HG03571 (cell line): Measurements from ENCODE around the gene MTMR3.
"Not testable (repeated sequence)": the region's sequence is repeated elsewhere in the genome, so short reads cannot be mapped to it uniquely, and the experiment has no call there.

ENCODE experiments used
- ATAC-seq: cut with Tn5 transposase; IDR thresholded peaks from one replicate; pipeline ENCODE4 v1.9.1; 2021; ENCODE audit not compliant: unreplicated experiment

MTMR3 gene

GRCh38 chr22:29883045-29883774, at the start of gene MTMR3:
MTMR3 (plus strand) TSS chr22:29883174; CDS start chr22:29971060, 87,886 bp downstream.
- peak; percentile 73 for ATAC-seq

- no peak for ATAC-seq
Observed at GRCh38 chr22:29833392-29833965, 49.5 kb upstream of the MTMR3 start.

GRCh38 chr22:29834046-29834445, 48.9 kb upstream of the MTMR3 start:
- no peak for ATAC-seq

GRCh38 chr22:29836791-29837370, 46.1 kb upstream of the MTMR3 start:
- ATAC-seq, result not testable (repeated sequence)

GRCh38 chr22:29837741-29838598, 45.0 kb upstream of the MTMR3 start, which contains the start of gene ASCC2:
ASCC2 (minus strand) TSS chr22:29838274; CDS start chr22:29832325, 5,949 bp downstream.
- peak; percentile 88 for ATAC-seq

GRCh38 chr22:29838599-29838956, 44.4 kb upstream of the MTMR3 start:
- ATAC-seq, result no peak

GRCh38 chr22:29839039-29839438, 43.9 kb upstream of the MTMR3 start:
- no peak for ATAC-seq

- no peak for ATAC-seq
Observed at GRCh38 chr22:29840498-29840897, 42.5 kb upstream of the MTMR3 start.

GRCh38 chr22:29842172-29842571, 40.8 kb upstream of the MTMR3 start:
- ATAC-seq, result no peak

- ATAC-seq, result no peak
Observed at GRCh38 chr22:29842740-29843139, 40.2 kb upstream of the MTMR3 start.

GRCh38 chr22:29846290-29846689, 36.7 kb upstream of the MTMR3 start:
- no peak for ATAC-seq

GRCh38 chr22:29848111-29848510, 34.9 kb upstream of the MTMR3 start:
- no peak for ATAC-seq

GRCh38 chr22:29854432-29854831, 28.5 kb upstream of the MTMR3 start:
- no peak for ATAC-seq

- ATAC-seq, result no peak
Observed at GRCh38 chr22:29855611-29856181, 27.3 kb upstream of the MTMR3 start.

- ATAC-seq, result no peak
Observed at GRCh38 chr22:29856496-29856895, 26.5 kb upstream of the MTMR3 start.

GRCh38 chr22:29859030-29859429, 23.9 kb upstream of the MTMR3 start:
- not testable (repeated sequence) for ATAC-seq

GRCh38 chr22:29860006-29860766, 22.8 kb upstream of the MTMR3 start:
- no peak for ATAC-seq

GRCh38 chr22:29861672-29862297, 21.2 kb upstream of the MTMR3 start:
- ATAC-seq, result no peak

- not testable (repeated sequence) for ATAC-seq
Observed at GRCh38 chr22:29865572-29865971, 17.4 kb upstream of the MTMR3 start.

- ATAC-seq, result no peak
Observed at GRCh38 chr22:29867260-29867659, 15.7 kb upstream of the MTMR3 start.
